SU-DHL-6 (cell line): Measurements from ENCODE around the gene MUCL3.

ENCODE experiments used
- H2AFZ ChIP-seq: fragments of 200-600 bp; sonication (generic); 2 replicates; pipeline ENCODE4 v1.6.1; 2014; ENCODE audit warnings: low read depth, mild to moderate bottlenecking, moderate library complexity, mixed read lengths, antibody characterized with exemption, low read length; ENCODE audit not compliant: severe bottlenecking
- H3F3A ChIP-seq: fragments of 200-600 bp; shearing (Covaris generic); 2 replicates; pipeline ENCODE4 v1.6.0; 2016; ENCODE audit warnings: antibody characterized with exemption, mild to moderate bottlenecking; ENCODE audit not compliant: insufficient read depth
- H3K27ac ChIP-seq: fragments of 200-600 bp; sonication (generic); 2 replicates; pipeline ENCODE4 v1.5.1; 2016; ENCODE audit warnings: low read depth, mild to moderate bottlenecking, low read length, moderate library complexity, mixed read lengths
- H3K27me3 ChIP-seq: fragments of 200-600 bp; sonication (generic), shearing (Covaris generic); 2 replicates; pipeline ENCODE4 v1.6.0; 2014; ENCODE audit warnings: mild to moderate bottlenecking, low read length
- H3K36me3 ChIP-seq: fragments of 200-600 bp; sonication (generic); 2 replicates; pipeline ENCODE4 v1.6.1; 2014; ENCODE audit warnings: mild to moderate bottlenecking, low read length, mixed read lengths
- H3K4me2 ChIP-seq: fragments of 300-600, 200-600 bp; shearing (Covaris generic), sonication (generic); 2 replicates; pipeline ENCODE4 v1.6.0; 2014; ENCODE audit warnings: low read length, low read depth, mild to moderate bottlenecking; ENCODE audit not compliant: poor library complexity, severe bottlenecking
- H3K4me3 ChIP-seq: fragments of 200-600 bp; sonication (generic); 2 replicates; pipeline ENCODE4 v1.5.1; 2014; ENCODE audit warnings: antibody characterized with exemption, low read length, mild to moderate bottlenecking, mixed read lengths; ENCODE audit not compliant: insufficient read depth, poor library complexity, severe bottlenecking
- H3K79me2 ChIP-seq: fragments of 200-600 bp; sonication (generic); 2 replicates; pipeline ENCODE4 v1.6.1; 2014; ENCODE audit warnings: mild to moderate bottlenecking, low read length, moderate library complexity; ENCODE audit not compliant: insufficient read depth
- H3K9ac ChIP-seq: fragments of 200-600 bp; sonication (generic); 2 replicates; pipeline ENCODE4 v1.7.0; 2014; ENCODE audit warnings: mild to moderate bottlenecking, low read length
- H3K9me2 ChIP-seq: fragments of 200-600 bp; sonication (generic); replicated peaks from 2 replicates; pipeline ENCODE4 v1.6.1; 2014; ENCODE audit warnings: low read length; ENCODE audit not compliant: insufficient read depth
- H3K9me3 ChIP-seq: fragments of 200-600 bp; sonication (generic); 2 replicates; pipeline ENCODE4 v1.6.1; 2014; ENCODE audit warnings: low read length, mixed read lengths; ENCODE audit not compliant: insufficient read depth
- H4K20me1 ChIP-seq: fragments of 200-600 bp; sonication (generic); 2 replicates; pipeline ENCODE4 v1.6.1; 2014; ENCODE audit warnings: low read depth, mild to moderate bottlenecking, antibody characterized with exemption, low read length, moderate library complexity, mixed read lengths
- EZH2phosphoT487 ChIP-seq: fragments of 200-600 bp; sonication (generic), shearing (Covaris generic); conservative IDR thresholded peaks from 2 replicates; pipeline ENCODE4 v1.6.1; 2018; ENCODE audit warnings: mild to moderate bottlenecking, antibody characterized with exemption, low read length, moderate library complexity, mixed read lengths
- TF ChIP-seq, protein P1 (sequence below): fragments of 200-600 bp; sonication (generic); IDR thresholded peaks from one replicate; pipeline ENCODE4 v1.5.1; 2017; ENCODE audit warnings: antibody characterized with exemption, mild to moderate bottlenecking, low read length, moderate library complexity; ENCODE audit not compliant: insufficient read depth, poor library complexity, severe bottlenecking

The MUCL3 gene

DNA sequence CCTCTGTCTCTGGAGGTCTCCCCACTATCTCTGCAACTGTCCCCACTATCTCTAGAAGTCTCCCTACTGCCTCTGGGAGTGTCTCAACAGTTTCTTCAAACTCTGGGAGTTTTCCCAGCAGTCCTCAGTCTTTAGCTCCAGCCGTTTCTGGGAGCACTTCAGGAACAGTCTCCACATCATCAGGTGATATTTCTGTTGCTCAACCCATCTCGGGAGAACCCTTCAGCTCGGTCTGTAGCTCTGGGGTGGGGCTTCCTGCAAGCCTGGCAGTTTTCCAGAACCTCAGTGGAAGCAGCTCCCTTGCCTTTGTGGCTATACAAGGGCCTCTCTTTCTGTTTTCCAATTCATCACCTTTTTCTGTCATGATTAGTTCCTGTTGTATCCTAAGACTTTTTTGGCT, 5.8 kb upstream of the MUCL3 start:
- Histone ChIP-seq H3F3A (no peaks in the 10 kb centered on the region), H3K4me2 (no peak overlapping the region), H3K27ac (no peak overlapping the region), H3K9me3 (no peaks in the 10 kb centered on the region), H4K20me1 (no peaks in the 10 kb centered on the region), H3K4me3 (no peak overlapping the region), H3K27me3 (no peaks in the 10 kb centered on the region), H3K9me2 (no peaks in the 10 kb centered on the region), H3K79me2 (no peaks in the 10 kb centered on the region), H3K36me3 (no peaks in the 10 kb centered on the region), H3K9ac (no peak overlapping the region), H2AFZ (no peak overlapping the region)
- no peak for TF ChIP-seq EZH2phosphoT487
- TF ChIP-seq, protein P1, sequence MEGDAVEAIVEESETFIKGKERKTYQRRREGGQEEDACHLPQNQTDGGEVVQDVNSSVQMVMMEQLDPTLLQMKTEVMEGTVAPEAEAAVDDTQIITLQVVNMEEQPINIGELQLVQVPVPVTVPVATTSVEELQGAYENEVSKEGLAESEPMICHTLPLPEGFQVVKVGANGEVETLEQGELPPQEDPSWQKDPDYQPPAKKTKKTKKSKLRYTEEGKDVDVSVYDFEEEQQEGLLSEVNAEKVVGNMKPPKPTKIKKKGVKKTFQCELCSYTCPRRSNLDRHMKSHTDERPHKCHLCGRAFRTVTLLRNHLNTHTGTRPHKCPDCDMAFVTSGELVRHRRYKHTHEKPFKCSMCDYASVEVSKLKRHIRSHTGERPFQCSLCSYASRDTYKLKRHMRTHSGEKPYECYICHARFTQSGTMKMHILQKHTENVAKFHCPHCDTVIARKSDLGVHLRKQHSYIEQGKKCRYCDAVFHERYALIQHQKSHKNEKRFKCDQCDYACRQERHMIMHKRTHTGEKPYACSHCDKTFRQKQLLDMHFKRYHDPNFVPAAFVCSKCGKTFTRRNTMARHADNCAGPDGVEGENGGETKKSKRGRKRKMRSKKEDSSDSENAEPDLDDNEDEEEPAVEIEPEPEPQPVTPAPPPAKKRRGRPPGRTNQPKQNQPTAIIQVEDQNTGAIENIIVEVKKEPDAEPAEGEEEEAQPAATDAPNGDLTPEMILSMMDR = no peak

DNA sequence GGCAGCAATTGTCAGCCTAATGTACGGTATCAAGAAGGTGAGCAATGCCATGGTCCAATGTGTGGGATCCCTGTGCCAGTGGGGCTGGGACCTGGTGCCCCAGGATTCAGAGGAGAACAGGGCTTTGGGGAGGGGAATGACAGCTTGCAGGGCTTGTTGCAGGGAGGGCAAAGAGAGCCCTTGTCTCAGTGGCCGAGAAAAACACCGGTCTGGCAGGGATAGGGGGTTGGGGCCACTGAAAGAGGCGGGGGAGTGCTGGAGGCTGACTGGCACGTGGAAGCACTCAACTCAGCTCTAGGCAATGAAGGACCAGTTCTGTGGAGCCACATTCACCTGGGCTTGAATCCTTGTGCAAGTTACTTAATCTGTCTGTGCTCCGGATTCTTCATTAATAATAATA, 3.5 kb upstream of the MUCL3 start:
- Histone ChIP-seq H3K9ac (no peak overlapping the region), H3K9me2 (no peaks in the 10 kb centered on the region), H3K27ac (no peak overlapping the region), H3F3A (no peaks in the 10 kb centered on the region), H2AFZ (no peak overlapping the region), H3K9me3 (no peaks in the 10 kb centered on the region), H3K4me2 (no peak overlapping the region), H3K36me3 (no peaks in the 10 kb centered on the region), H4K20me1 (no peaks in the 10 kb centered on the region), H3K27me3 (no peaks in the 10 kb centered on the region), H3K79me2 (no peaks in the 10 kb centered on the region), H3K4me3 (no peak overlapping the region)
- TF ChIP-seq EZH2phosphoT487 = no peak
- TF ChIP-seq, protein P1 = no peak

DNA sequence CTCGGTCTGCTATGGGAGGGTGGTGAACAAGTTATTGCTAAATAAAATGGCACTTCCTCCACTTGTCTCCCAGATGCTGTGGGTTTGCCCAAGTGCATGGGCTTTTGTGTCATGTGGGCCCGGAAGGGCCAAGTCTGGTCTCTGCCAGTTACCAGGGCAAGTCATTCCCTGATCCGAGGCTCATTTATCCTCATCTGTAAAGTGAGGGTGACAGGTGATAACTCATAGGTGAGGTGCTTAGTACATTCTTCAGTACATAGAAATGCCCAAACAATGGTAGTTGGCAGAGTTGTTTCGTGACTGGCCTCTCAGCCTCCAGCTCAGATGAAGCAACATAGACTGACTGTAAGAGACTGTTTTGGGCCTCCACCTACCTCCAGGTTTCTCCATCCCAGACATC, 2.0 kb upstream of the MUCL3 start:
- Histone ChIP-seq H3K4me3 (no peak overlapping the region), H3K9me2 (no peaks in the 10 kb centered on the region), H4K20me1 (no peaks in the 10 kb centered on the region), H3K36me3 (no peaks in the 10 kb centered on the region), H3K79me2 (no peaks in the 10 kb centered on the region), H3K9ac (no peak overlapping the region), H3K27ac (no peak overlapping the region), H3K27me3 (no peaks in the 10 kb centered on the region), H3F3A (no peaks in the 10 kb centered on the region; the same call in 1 of the 2 replicates), H2AFZ (no peak overlapping the region), H3K9me3 (no peaks in the 10 kb centered on the region), H3K4me2 (no peak overlapping the region)
- TF ChIP-seq, protein P1 = no peak
- no peak for TF ChIP-seq EZH2phosphoT487

DNA sequence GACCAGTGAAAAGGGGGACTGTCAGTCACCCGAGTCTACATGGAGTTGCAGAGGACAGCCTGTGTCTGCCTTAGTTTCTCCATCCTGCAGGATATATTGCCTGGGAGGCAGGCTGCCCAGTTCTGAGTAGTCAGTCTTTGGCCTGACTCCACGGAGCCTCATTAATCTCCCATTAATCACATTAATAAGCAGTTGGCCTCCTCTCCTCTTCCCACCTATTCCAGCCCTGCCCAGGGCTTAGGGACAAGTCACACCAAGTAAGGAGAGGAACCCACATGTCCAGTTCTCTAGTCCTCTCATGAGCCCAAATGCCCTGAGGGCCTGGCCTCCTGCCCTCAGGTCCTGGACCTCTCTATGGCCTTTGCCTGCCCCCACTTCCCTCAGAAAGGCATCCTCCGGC, 1.3 kb upstream of the MUCL3 start:
- Histone ChIP-seq H3K4me3 (no peak overlapping the region), H3K36me3 (no peaks in the 10 kb centered on the region), H3K9ac (no peak overlapping the region), H3K9me3 (no peaks in the 10 kb centered on the region), H3K79me2 (no peaks in the 10 kb centered on the region), H3F3A (no peaks in the 10 kb centered on the region; the same call in 1 of the 2 replicates), H3K9me2 (no peaks in the 10 kb centered on the region), H4K20me1 (no peaks in the 10 kb centered on the region), H3K27ac (no peak overlapping the region), H3K4me2 (no peak overlapping the region), H2AFZ (no peak overlapping the region), H3K27me3 (no peaks in the 10 kb centered on the region)
- TF ChIP-seq, protein P1 = no peak
- no peak for TF ChIP-seq EZH2phosphoT487
